HepG2 (cell line): ENCODE data around the gene USP2. TPM values are rescaled to one million over a fixed set of nuclear protein-coding genes. Genes with fewer than 3 reads are reported as not detected.

ENCODE experiments used
- CBX5 ChIP-seq: sonication (generic); formaldehyde crosslinking; IDR thresholded peaks from 2 replicates; pipeline ENCODE4 v1.4.0; 2020; ENCODE audit warnings: missing genetic modification reagents, borderline replicate concordance
- DMAP1 ChIP-seq: IDR thresholded peaks from 2 replicates; pipeline ENCODE4 v1.6.1; 2016
- KDM3A ChIP-seq: IDR thresholded peaks from 2 replicates; pipeline ENCODE4 v1.6.1; 2018; ENCODE audit warnings: low read depth, missing compliant biosample characterization
- SIX1 ChIP-seq: sonication (generic); formaldehyde crosslinking; IDR thresholded peaks from 2 replicates; pipeline ENCODE4 v1.4.0; 2020; ENCODE audit warnings: missing genetic modification reagents, borderline replicate concordance
- SOX6 ChIP-seq, 2 experiments: fragments of 450-650 bp in 1 of 2; sonication (generic) in 1 of 2; formaldehyde crosslinking in 1 of 2; IDR thresholded peaks; 2 replicates each; pipeline versions ENCODE4 v1.4.0 to v1.6.1; 2017 to 2020; ENCODE audit warnings: antibody characterized with exemption in 1 of 2, mild to moderate bottlenecking in 1 of 2, missing genetic modification reagents in 1 of 2
- SP1 ChIP-seq, 2 experiments: fragments of 450-650 bp in 1 of 2; sonication (generic) in 1 of 2; formaldehyde crosslinking in 1 of 2; IDR thresholded peaks; 2 replicates each; pipeline versions ENCODE4 v1.4.0 to v1.6.1; 2016 to 2020; ENCODE audit warnings: missing genetic modification reagents in 1 of 2
- TARDBP ChIP-seq: sonication (generic); formaldehyde crosslinking; IDR thresholded peaks from 2 replicates; pipeline ENCODE4 v1.8.0; 2022; ENCODE audit warnings: mild to moderate bottlenecking, missing genetic modification reagents
- ZNF549 ChIP-seq: sonication (generic); formaldehyde crosslinking; IDR thresholded peaks from 2 replicates; pipeline ENCODE4 v1.5.0; 2020; ENCODE audit warnings: missing genetic modification reagents
- polyA plus RNA-seq, 8 experiments: library from polyadenylated mRNA; depleted of rRNA in 3 of 8; stranded (reverse) in 7 of 8; unstranded in 1 of 8; fragments of >200 nt; fragmentation: Illumina TruSeq in 4 of 8; extraction: Trizol in 4 of 8; gene quantifications; 2 replicates each; pipeline versions ENCODE4 v1.2.1 to v1.2.3, GENCODE V29; 2011 to 2016; ENCODE audit warnings: low read depth in 4 of 8, missing spikeins in 1 of 8, mixed read lengths in 1 of 8; ENCODE audit not compliant: insufficient read depth in 1 of 8
- total RNA-seq, 5 experiments: library from RNA; depleted of rRNA; stranded (reverse); fragments of >200 nt; fragmentation: Illumina TruSeq; extraction: Trizol; gene quantifications; 2 replicates each; pipeline ENCODE4 v1.2.3, GENCODE V29; 2016; ENCODE audit warnings: low read depth in 1 of 5
- TF ChIP-seq, protein P1 (sequence below): sonication (generic); formaldehyde crosslinking; IDR thresholded peaks from 2 replicates; pipeline ENCODE4 v1.4.0; 2020; ENCODE audit warnings: mild to moderate bottlenecking, missing genetic modification reagents, borderline replicate concordance
- TF ChIP-seq, protein P2 (sequence below): sonication (generic); formaldehyde crosslinking; IDR thresholded peaks from 2 replicates; pipeline ENCODE4 v1.4.0; 2020; ENCODE audit warnings: missing genetic modification reagents
- TF ChIP-seq, protein P3 (sequence below): sonication (generic); formaldehyde crosslinking; IDR thresholded peaks from 2 replicates; pipeline ENCODE4 v1.4.0; 2020; ENCODE audit warnings: missing genetic modification reagents, borderline replicate concordance
- TF ChIP-seq, protein P4 (sequence below): sonication (generic); formaldehyde crosslinking; IDR thresholded peaks from 2 replicates; pipeline ENCODE4 v1.5.1; 2020; ENCODE audit warnings: mild to moderate bottlenecking, missing genetic modification reagents, moderate library complexity
- TF ChIP-seq, protein P5 (sequence below): sonication (generic); formaldehyde crosslinking; IDR thresholded peaks from 2 replicates; pipeline ENCODE4 v1.4.0; 2020; ENCODE audit warnings: missing genetic modification reagents

Gene USP2
- total and polyA plus RNA-seq, 2 of the 13 experiments (the other 11 are each of a cell fraction or from before 2014, with no cell fraction given), result 2.5 to 6.0 TPM

DNA sequence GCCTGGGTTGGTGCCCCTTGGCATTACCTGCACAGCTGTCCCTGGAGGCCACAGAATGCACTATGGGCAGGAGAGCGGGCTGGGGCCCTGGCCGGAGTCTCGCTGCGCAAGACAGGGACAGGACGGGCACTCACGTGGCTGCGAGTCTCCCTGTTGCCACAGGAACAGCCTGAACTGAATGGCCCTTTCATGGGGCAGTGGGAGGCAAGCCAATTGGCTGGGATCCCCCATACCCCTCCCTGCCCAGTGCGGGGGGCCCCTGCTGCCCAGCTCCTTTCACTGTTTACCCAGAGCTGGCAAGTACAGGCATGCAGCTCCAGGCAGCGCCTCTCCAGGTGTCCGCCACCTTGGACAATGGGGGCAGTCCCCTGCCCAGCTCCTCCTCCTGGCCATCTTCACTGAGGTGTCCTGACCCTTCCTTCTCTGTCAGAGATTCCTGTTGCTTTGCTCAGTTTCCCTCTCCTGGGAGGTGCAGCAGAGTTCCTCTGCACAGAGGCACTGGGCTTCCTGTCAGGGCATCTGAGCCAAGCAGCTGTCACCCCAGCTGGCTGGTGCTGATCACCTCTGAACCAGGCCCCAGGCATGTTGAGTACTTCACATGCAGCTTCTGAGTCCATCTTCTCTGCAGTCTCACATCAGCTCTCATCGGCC is 5.2 kb downstream of the USP2 start (continued):
- TF ChIP-seq, protein P1, sequence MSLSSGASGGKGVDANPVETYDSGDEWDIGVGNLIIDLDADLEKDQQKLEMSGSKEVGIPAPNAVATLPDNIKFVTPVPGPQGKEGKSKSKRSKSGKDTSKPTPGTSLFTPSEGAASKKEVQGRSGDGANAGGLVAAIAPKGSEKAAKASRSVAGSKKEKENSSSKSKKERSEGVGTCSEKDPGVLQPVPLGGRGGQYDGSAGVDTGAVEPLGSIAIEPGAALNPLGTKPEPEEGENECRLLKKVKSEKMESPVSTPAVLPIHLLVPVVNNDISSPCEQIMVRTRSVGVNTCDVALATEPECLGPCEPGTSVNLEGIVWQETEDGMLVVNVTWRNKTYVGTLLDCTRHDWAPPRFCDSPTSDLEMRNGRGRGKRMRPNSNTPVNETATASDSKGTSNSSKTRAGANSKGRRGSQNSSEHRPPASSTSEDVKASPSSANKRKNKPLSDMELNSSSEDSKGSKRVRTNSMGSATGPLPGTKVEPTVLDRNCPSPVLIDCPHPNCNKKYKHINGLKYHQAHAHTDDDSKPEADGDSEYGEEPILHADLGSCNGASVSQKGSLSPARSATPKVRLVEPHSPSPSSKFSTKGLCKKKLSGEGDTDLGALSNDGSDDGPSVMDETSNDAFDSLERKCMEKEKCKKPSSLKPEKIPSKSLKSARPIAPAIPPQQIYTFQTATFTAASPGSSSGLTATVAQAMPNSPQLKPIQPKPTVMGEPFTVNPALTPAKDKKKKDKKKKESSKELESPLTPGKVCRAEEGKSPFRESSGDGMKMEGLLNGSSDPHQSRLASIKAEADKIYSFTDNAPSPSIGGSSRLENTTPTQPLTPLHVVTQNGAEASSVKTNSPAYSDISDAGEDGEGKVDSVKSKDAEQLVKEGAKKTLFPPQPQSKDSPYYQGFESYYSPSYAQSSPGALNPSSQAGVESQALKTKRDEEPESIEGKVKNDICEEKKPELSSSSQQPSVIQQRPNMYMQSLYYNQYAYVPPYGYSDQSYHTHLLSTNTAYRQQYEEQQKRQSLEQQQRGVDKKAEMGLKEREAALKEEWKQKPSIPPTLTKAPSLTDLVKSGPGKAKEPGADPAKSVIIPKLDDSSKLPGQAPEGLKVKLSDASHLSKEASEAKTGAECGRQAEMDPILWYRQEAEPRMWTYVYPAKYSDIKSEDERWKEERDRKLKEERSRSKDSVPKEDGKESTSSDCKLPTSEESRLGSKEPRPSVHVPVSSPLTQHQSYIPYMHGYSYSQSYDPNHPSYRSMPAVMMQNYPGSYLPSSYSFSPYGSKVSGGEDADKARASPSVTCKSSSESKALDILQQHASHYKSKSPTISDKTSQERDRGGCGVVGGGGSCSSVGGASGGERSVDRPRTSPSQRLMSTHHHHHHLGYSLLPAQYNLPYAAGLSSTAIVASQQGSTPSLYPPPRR (CRISPR knock-in tag), result peak; percentile 37; the same call in 1 of the 2 replicates
- TF ChIP-seq, protein P2, sequence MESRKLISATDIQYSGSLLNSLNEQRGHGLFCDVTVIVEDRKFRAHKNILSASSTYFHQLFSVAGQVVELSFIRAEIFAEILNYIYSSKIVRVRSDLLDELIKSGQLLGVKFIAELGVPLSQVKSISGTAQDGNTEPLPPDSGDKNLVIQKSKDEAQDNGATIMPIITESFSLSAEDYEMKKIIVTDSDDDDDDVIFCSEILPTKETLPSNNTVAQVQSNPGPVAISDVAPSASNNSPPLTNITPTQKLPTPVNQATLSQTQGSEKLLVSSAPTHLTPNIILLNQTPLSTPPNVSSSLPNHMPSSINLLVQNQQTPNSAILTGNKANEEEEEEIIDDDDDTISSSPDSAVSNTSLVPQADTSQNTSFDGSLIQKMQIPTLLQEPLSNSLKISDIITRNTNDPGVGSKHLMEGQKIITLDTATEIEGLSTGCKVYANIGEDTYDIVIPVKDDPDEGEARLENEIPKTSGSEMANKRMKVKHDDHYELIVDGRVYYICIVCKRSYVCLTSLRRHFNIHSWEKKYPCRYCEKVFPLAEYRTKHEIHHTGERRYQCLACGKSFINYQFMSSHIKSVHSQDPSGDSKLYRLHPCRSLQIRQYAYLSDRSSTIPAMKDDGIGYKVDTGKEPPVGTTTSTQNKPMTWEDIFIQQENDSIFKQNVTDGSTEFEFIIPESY (CRISPR knock-in tag), result peak; percentile 98
- TF ChIP-seq SOX6 (IDR thresholded peaks at IDR 0.05) (no peak), SOX6 (CRISPR knock-in tag; IDR thresholded peaks at IDR 0.05) (peak; percentile 75), TARDBP (peak; percentile 43; the same call in 1 of the 2 replicates), KDM3A (CRISPR knock-in tag) (peak; percentile 45; the same call in 1 of the 2 replicates), DMAP1 (CRISPR knock-in tag) (peak; percentile 75), SP1 (IDR thresholded peaks at IDR 0.05) (no peak), SP1 (CRISPR knock-in tag; IDR thresholded peaks at IDR 0.05) (peak; percentile 26; the same call in 1 of the 2 replicates), SIX1 (CRISPR knock-in tag) (no peak), ZNF549 (no peak), CBX5 (CRISPR knock-in tag) (peak; percentile 74; the same call in 1 of the 2 replicates)
- TF ChIP-seq, protein P3, sequence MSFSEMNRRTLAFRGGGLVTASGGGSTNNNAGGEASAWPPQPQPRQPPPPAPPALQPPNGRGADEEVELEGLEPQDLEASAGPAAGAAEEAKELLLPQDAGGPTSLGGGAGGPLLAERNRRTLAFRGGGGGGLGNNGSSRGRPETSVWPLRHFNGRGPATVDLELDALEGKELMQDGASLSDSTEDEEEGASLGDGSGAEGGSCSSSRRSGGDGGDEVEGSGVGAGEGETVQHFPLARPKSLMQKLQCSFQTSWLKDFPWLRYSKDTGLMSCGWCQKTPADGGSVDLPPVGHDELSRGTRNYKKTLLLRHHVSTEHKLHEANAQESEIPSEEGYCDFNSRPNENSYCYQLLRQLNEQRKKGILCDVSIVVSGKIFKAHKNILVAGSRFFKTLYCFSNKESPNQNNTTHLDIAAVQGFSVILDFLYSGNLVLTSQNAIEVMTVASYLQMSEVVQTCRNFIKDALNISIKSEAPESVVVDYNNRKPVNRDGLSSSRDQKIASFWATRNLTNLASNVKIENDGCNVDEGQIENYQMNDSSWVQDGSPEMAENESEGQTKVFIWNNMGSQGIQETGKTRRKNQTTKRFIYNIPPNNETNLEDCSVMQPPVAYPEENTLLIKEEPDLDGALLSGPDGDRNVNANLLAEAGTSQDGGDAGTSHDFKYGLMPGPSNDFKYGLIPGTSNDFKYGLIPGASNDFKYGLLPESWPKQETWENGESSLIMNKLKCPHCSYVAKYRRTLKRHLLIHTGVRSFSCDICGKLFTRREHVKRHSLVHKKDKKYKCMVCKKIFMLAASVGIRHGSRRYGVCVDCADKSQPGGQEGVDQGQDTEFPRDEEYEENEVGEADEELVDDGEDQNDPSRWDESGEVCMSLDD (CRISPR knock-in tag), result peak; percentile 80; the same call in 1 of the 2 replicates
- TF ChIP-seq, protein P4, sequence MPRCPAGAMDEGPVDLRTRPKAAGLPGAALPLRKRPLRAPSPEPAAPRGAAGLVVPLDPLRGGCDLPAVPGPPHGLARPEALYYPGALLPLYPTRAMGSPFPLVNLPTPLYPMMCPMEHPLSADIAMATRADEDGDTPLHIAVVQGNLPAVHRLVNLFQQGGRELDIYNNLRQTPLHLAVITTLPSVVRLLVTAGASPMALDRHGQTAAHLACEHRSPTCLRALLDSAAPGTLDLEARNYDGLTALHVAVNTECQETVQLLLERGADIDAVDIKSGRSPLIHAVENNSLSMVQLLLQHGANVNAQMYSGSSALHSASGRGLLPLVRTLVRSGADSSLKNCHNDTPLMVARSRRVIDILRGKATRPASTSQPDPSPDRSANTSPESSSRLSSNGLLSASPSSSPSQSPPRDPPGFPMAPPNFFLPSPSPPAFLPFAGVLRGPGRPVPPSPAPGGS, result no peak
- TF ChIP-seq, protein P5, sequence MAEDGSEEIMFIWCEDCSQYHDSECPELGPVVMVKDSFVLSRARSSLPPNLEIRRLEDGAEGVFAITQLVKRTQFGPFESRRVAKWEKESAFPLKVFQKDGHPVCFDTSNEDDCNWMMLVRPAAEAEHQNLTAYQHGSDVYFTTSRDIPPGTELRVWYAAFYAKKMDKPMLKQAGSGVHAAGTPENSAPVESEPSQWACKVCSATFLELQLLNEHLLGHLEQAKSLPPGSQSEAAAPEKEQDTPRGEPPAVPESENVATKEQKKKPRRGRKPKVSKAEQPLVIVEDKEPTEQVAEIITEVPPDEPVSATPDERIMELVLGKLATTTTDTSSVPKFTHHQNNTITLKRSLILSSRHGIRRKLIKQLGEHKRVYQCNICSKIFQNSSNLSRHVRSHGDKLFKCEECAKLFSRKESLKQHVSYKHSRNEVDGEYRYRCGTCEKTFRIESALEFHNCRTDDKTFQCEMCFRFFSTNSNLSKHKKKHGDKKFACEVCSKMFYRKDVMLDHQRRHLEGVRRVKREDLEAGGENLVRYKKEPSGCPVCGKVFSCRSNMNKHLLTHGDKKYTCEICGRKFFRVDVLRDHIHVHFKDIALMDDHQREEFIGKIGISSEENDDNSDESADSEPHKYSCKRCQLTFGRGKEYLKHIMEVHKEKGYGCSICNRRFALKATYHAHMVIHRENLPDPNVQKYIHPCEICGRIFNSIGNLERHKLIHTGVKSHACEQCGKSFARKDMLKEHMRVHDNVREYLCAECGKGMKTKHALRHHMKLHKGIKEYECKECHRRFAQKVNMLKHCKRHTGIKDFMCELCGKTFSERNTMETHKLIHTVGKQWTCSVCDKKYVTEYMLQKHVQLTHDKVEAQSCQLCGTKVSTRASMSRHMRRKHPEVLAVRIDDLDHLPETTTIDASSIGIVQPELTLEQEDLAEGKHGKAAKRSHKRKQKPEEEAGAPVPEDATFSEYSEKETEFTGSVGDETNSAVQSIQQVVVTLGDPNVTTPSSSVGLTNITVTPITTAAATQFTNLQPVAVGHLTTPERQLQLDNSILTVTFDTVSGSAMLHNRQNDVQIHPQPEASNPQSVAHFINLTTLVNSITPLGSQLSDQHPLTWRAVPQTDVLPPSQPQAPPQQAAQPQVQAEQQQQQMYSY (CRISPR knock-in tag), result no peak
